GM23248 (cell line): ENCODE measurements around the gene GARIN1A. TPM values are rescaled to one million over a fixed set of nuclear protein-coding genes. Genes with fewer than 3 reads are reported as not detected.

Experiments
- DNase-seq: peaks from one replicate; pipeline ENCODE4 v3.0.0-alpha.2; 2015
- H2AFZ ChIP-seq: fragments of 200-600 bp; sonication (generic); 2 replicates; pipeline ENCODE4 v1.6.1; 2016; ENCODE audit warnings: antibody characterized with exemption
- H3F3A ChIP-seq: fragments of 200-600 bp; sonication (generic); 2 replicates; pipeline ENCODE4 v1.6.1; 2016; ENCODE audit warnings: mild to moderate bottlenecking, antibody characterized with exemption, mixed run types; ENCODE audit not compliant: insufficient read depth
- H3K27ac ChIP-seq: fragments of 200-600 bp; sonication (generic); 2 replicates; pipeline ENCODE4 v1.5.1; 2016; ENCODE audit warnings: mild to moderate bottlenecking
- H3K27me3 ChIP-seq: fragments of 200-600 bp; sonication (generic); replicated peaks from 2 replicates; pipeline ENCODE4 v1.6.1; 2016; ENCODE audit warnings: mild to moderate bottlenecking; ENCODE audit not compliant: insufficient read depth
- H3K36me3 ChIP-seq: fragments of 200-600 bp; sonication (generic); 2 replicates; pipeline ENCODE4 v1.6.1; 2016; ENCODE audit warnings: low read depth, mild to moderate bottlenecking
- H3K4me1 ChIP-seq: fragments of 200-600 bp; sonication (generic); 2 replicates; pipeline ENCODE4 v1.6.1; 2016; ENCODE audit warnings: mild to moderate bottlenecking; ENCODE audit not compliant: insufficient read depth
- H3K4me2 ChIP-seq: fragments of 200-600 bp; sonication (generic); one replicate; pipeline ENCODE4 v1.6.1; 2016; ENCODE audit warnings: mild to moderate bottlenecking; ENCODE audit not compliant: unreplicated experiment
- H3K4me3 ChIP-seq: fragments of 200-600 bp; sonication (generic); 2 replicates; pipeline ENCODE4 v1.5.1; 2016; ENCODE audit warnings: mild to moderate bottlenecking
- H3K79me2 ChIP-seq: fragments of 200-600 bp; sonication (generic); 2 replicates; pipeline ENCODE4 v1.6.1; 2016; ENCODE audit warnings: mild to moderate bottlenecking; ENCODE audit not compliant: insufficient read depth
- H3K9ac ChIP-seq: fragments of 200-600 bp; sonication (generic); 2 replicates; pipeline ENCODE4 v1.6.1; 2016; ENCODE audit warnings: mild to moderate bottlenecking
- H3K9me2 ChIP-seq: fragments of 200-600 bp; sonication (generic); 2 replicates; pipeline ENCODE4 v1.6.1; 2016; ENCODE audit warnings: mixed run types, mild to moderate bottlenecking, moderate library complexity; ENCODE audit not compliant: insufficient read depth
- H3K9me3 ChIP-seq: fragments of 200-600 bp; sonication (generic); one replicate; pipeline ENCODE4 v1.6.1; 2017; ENCODE audit warnings: low read depth
- H4K20me1 ChIP-seq: fragments of 200-600 bp; sonication (generic); 2 replicates; pipeline ENCODE4 v1.6.0; 2016; ENCODE audit not compliant: insufficient read depth
- EZH2 ChIP-seq: fragments of 200-600 bp; sonication (generic); IDR thresholded peaks from 2 replicates; pipeline ENCODE4 v1.6.1; 2018; ENCODE audit warnings: antibody characterized with exemption, mild to moderate bottlenecking; ENCODE audit not compliant: insufficient read depth, poor library complexity, severe bottlenecking
- EZH2phosphoT487 ChIP-seq: fragments of 200-600 bp; sonication (generic); IDR thresholded peaks from 2 replicates; pipeline ENCODE4 v1.6.1; 2018; ENCODE audit warnings: antibody characterized with exemption, moderate library complexity, mild to moderate bottlenecking, low read depth; ENCODE audit not compliant: insufficient read depth
- WGBS, 2 experiments: methylation state at CpG; one replicate each; pipeline ENCODE4 v1.1.6; 2015 to 2017; ENCODE audit warnings: low lambda C conversion rate in 2 of 2, low coverage in 1 of 2; ENCODE audit errors: missing lambda C conversion rate in 2 of 2; 5-methylcytosine and 5-hydroxymethylcytosine counted together
- in situ Hi-C: fragments of 300-500 bp; cut with MboI; formaldehyde crosslinking; loops from 2 replicates; pipeline ENCODE4 v1.15.0; 2020
- polyA plus RNA-seq: library from polyadenylated mRNA; unstranded; fragments of >200 nt; fragmentation: Nextera tagmentation; extraction: Ambion mirVana; gene quantifications from 2 replicates; pipeline ENCODE4 v1.2.1, GENCODE V29; 2016
- total RNA-seq: library from RNA; depleted of rRNA; stranded (reverse); fragments of >200 nt; shearing (Covaris generic); gene quantifications from 2 replicates; pipeline ENCODE4 v1.2.3, GENCODE V29; 2014

The GARIN1A gene
- total and polyA plus RNA-seq, 2 experiments from 2014 or later: 0.28 to 0.43 TPM

DNA sequence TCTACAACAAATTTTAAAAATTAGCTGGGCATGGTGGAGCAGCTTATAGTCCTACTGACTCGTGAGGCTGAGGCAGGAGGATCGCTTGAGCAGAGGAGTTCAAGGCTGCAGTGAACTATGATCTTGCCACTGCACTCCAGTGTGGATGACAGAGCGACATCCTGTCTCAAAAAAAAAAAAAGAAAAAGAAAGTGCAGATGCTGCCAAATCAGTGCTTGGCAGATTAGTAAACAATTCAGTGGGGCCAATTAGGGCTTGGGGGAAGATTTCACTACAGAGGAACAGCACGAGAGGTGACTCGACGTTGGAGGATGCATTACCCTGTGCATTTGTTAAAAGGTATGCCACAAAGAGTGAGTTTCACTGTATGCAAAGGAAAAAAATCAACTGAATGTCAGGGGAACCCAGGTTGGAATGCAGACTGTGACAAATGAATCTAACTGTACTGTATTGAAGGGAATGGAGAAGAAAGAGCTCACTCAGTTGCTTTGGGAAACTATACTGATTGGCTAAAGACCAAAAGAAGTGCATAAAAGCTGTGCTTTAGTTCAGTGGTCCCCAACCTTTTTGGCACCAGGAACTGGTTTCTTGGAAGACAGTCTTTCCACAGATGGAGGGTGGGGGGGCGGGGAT is 31.6 kb downstream of the GARIN1A start:
- H2AFZ ChIP-seq: no peak overlapping the region
- H4K20me1 ChIP-seq: no peaks in the 10 kb centered on the region
- peak; percentile 29 for DNase-seq
- no peaks in the 10 kb centered on the region for H3K27me3 ChIP-seq
- 44 to 45% methylated on average over 7 of the region's 7 CpGs for WGBS, 2 experiments
- no peak overlapping the region for H3K4me3 ChIP-seq
- no peak overlapping the region for H3K27ac ChIP-seq
- TF ChIP-seq EZH2phosphoT487: no peak
- no peak for TF ChIP-seq EZH2
- no peaks in the 10 kb centered on the region for H3K9me2 ChIP-seq
- H3K4me1 ChIP-seq: peaks cover 8% of the 10 kb centered on the region
- no peaks in the 10 kb centered on the region for H3K9me3 ChIP-seq
- in situ Hi-C loops: no loop called here
- H3F3A ChIP-seq: peaks cover 7% of the 10 kb centered on the region; the same call in 1 of the 2 replicates
- no peaks in the 10 kb centered on the region for H3K36me3 ChIP-seq
- H3K79me2 ChIP-seq: no peaks in the 10 kb centered on the region
- no peak overlapping the region for H3K4me2 ChIP-seq
- no peak overlapping the region for H3K9ac ChIP-seq

DNA sequence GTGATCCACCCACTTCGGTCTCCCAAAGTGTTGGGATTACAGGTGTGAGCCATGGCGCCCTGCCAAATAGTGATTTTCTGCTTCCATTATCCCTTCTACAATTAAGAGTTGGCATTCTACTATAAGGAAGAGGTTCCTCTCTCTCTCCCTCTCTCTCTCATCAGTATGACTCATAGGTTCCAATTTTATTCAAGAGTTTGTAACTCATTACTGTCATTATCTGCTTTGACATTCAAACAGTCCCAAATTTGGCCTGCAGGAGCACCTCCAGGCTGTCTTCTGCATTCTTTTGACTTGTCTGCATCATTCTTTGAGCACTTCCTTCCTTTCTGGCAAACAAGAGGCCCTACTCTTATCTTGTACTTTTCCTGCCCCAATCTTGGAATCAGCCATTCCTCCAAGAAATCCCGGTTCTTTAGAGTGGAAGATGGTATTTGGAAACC is 33.8 kb downstream of the GARIN1A start:
- in situ Hi-C loops: no loop called here
- Histone ChIP-seq H3K27me3 (no peaks in the 10 kb centered on the region), H3K4me2 (no peak overlapping the region), H3K9me3 (no peaks in the 10 kb centered on the region), H3K4me1 (peaks cover 16% of the 10 kb centered on the region), H3K36me3 (no peaks in the 10 kb centered on the region), H3K79me2 (no peaks in the 10 kb centered on the region), H3K27ac (no peak overlapping the region), H4K20me1 (no peaks in the 10 kb centered on the region), H3K9me2 (no peaks in the 10 kb centered on the region), H3K9ac (no peak overlapping the region), H3K4me3 (no peak overlapping the region), H2AFZ (no peak overlapping the region), H3F3A (peaks cover 7% of the 10 kb centered on the region; the same call in 1 of the 2 replicates)
- TF ChIP-seq EZH2 (no peak), EZH2phosphoT487 (no peak)
- DNase-seq: peak; percentile 62
- WGBS, 2 experiments: 52 to 53% methylated on average over 3 of the region's 3 CpGs

DNA sequence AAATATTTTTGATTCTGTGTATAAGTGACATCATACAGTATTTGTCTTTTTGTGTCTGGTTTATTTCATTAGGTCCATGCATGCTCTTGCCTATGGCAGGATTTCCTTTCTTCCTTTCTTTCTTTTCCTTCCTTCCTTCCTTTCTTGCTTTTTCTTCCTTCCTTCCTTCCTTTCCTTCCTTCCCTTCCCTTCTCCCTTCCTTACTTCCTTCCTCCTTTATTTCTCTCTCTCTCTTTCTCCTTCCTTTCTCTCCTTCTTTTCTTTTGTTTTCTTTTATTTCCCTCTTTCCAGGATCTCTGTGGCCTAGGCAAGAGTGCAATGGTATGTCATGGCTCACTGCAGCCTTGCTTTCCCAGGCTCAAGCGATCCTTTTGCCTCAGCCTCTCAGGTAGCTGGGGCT is 35.7 kb downstream of the GARIN1A start:
- H3K4me2 ChIP-seq: no peak overlapping the region
- 64 to 76% methylated on average over 1 of the region's 1 CpG for WGBS, 2 experiments
- H3F3A ChIP-seq: peaks cover 7% of the 10 kb centered on the region; the same call in 1 of the 2 replicates

DNA sequence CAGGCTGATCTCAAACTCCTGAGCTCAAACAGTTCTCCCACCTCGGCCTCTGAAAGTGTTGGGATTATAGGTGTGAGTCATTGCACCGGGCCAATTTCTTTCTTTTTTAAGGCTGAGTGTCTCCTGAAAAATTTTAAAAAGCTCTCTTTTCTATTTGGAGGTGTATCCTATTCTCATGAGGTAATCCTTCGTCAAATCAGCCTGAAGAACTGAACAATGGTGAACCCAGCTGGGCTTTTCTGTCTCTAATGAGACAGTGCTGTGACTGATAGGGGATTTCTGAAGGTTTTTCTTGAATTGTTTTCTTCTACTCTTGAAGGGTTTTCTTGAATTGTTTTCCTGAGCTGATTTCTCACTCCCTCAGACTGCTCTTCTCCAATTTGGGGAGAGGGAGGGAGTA is 36.1 kb downstream of the GARIN1A start:
- Histone ChIP-seq H3K4me1 (peaks cover 16% of the 10 kb centered on the region), H3F3A (peaks cover 7% of the 10 kb centered on the region; the same call in 1 of the 2 replicates), H3K9me2 (no peaks in the 10 kb centered on the region), H3K4me3 (no peak overlapping the region), H3K9ac (no peak overlapping the region), H3K4me2 (no peak overlapping the region), H3K27me3 (no peaks in the 10 kb centered on the region), H3K79me2 (no peaks in the 10 kb centered on the region), H4K20me1 (no peaks in the 10 kb centered on the region), H3K27ac (no peak overlapping the region), H2AFZ (no peak overlapping the region), H3K36me3 (no peaks in the 10 kb centered on the region), H3K9me3 (no peaks in the 10 kb centered on the region)
- in situ Hi-C loops: no loop called here
- no peak for TF ChIP-seq EZH2phosphoT487
- no peak for TF ChIP-seq EZH2
- no peak for DNase-seq
- 91 to 93% methylated on average over 3 of the region's 3 CpGs for WGBS, 2 experiments

More for the DNA sequence above, 35.7 kb downstream of the GARIN1A start:
- in situ Hi-C loops: no loop called here
- Histone ChIP-seq H3K27ac (no peak overlapping the region), H3K9ac (no peak overlapping the region), H3K36me3 (no peaks in the 10 kb centered on the region), H2AFZ (no peak overlapping the region), H3K4me3 (no peak overlapping the region), H3K9me3 (no peaks in the 10 kb centered on the region), H3K79me2 (no peaks in the 10 kb centered on the region), H3K27me3 (no peaks in the 10 kb centered on the region), H3K4me1 (peaks cover 16% of the 10 kb centered on the region), H4K20me1 (no peaks in the 10 kb centered on the region), H3K9me2 (no peaks in the 10 kb centered on the region)
- no peak for DNase-seq
- no peak for TF ChIP-seq EZH2phosphoT487
- TF ChIP-seq EZH2: no peak
